Adipose tissue (tissue), 3 donors: Measurements from ENCODE around the gene KCNN1. TPM values are rescaled to one million over a fixed set of nuclear protein-coding genes. Genes with fewer than 3 reads are reported as not detected.
"Not testable (repeated sequence)": the region's sequence is repeated elsewhere in the genome, so short reads cannot be mapped to it uniquely, and the experiment has no call there.

Experiments
- H3K27ac ChIP-seq: one replicate; pipeline ENCODE4 v1.5.1; 2013; ENCODE audit warnings: low read depth, low read length
- WGBS, 3 donors: extraction: QIAGEN DNeasy Blood & Tissue Kit; methylation state at CpG; one replicate each; pipeline ENCODE4 v1.1.7; 2013; 5-methylcytosine and 5-hydroxymethylcytosine counted together
- polyA plus RNA-seq, 3 donors: library from polyadenylated mRNA; stranded (reverse); fragments of 200-250 nt; gene quantifications; one replicate each; pipeline ENCODE4 v1.2.3, GENCODE V29; 2013
- donor health status: healthy with polysubstance abuse.
- donor health status: Bipolar disorder and iron deficiency.
- donor health status: healthy.

KCNN1 gene
- under 1 TPM in 2 of 3 donors, not detected in 1; 0.06 to 0.34 TPM for polyA plus RNA-seq

- 6 to 12% (median 8%) methylated on average over 13 to 57 of the region's 59 CpGs for WGBS, 3 donors
These were observed at the start of gene KCNN1 for GRCh38 chr19:17966550-17967256. KCNN1 (plus strand) TSS chr19:17967107; CDS start chr19:17973889, 6,782 bp downstream.

GRCh38 chr19:17918151-17918550 lies 48.8 kb upstream of the KCNN1 start:
- H3K27ac ChIP-seq = not testable (repeated sequence)
- WGBS, 3 donors = 87 to 95% (median 90%) methylated on average over 3 to 29 of the region's 30 CpGs

More at GRCh38 chr19:17966550-17967256, at the start of gene KCNN1:
- H3K27ac ChIP-seq = no peak within 1 kb of the TSS

- H3K27ac ChIP-seq = not testable (repeated sequence)
These were observed 47.8 kb upstream of the KCNN1 start for GRCh38 chr19:17919122-17919521.

GRCh38 chr19:17920527-17920926 lies 46.4 kb upstream of the KCNN1 start:
- no peak overlapping the region for H3K27ac ChIP-seq

More at GRCh38 chr19:17919122-17919521, 47.8 kb upstream of the KCNN1 start:
- WGBS, 3 donors = 25 to 67% (median 66%) methylated on average over 4 to 5 of the region's 5 CpGs

GRCh38 chr19:17922138-17922537 lies 44.8 kb upstream of the KCNN1 start:
- 44 to 76% (median 72%) methylated on average over 3 of the region's 3 CpGs for WGBS, 3 donors
- no peak overlapping the region for H3K27ac ChIP-seq

GRCh38 chr19:17926044-17926443 lies 40.9 kb upstream of the KCNN1 start:
- no peak overlapping the region for H3K27ac ChIP-seq
- 70 to 79% (median 78%) methylated on average over 4 of the region's 4 CpGs for whole genome bisulfite sequencing, 3 donors

GRCh38 chr19:17929056-17929455 lies 37.9 kb upstream of the KCNN1 start:
- 61 to 69% (median 64%) methylated on average over 4 of the region's 4 CpGs for WGBS, 3 donors

GRCh38 chr19:17931532-17932191 lies 35.2 kb upstream of the KCNN1 start:
- no peak overlapping the region for H3K27ac ChIP-seq
- 26 to 28% (median 28%) methylated on average over 14 of the region's 14 CpGs for WGBS, 3 donors

More at GRCh38 chr19:17929056-17929455, 37.9 kb upstream of the KCNN1 start:
- H3K27ac ChIP-seq = no peak overlapping the region

- 0% methylated on average over 63 to 64 of the region's 64 CpGs for WGBS, 3 donors
These were observed 34.2 kb upstream of the KCNN1 start, which contains the start of gene CCDC124 for GRCh38 chr19:17932485-17933338. CCDC124 (plus strand) TSS chr19:17933015; CDS start chr19:17936421, 3,406 bp downstream.

GRCh38 chr19:17933414-17934129 lies 33.3 kb upstream of the KCNN1 start:
- WGBS, 3 donors = 17 to 28% (median 24%) methylated on average over 19 of the region's 19 CpGs
- H3K27ac ChIP-seq = no peak overlapping the region

More at GRCh38 chr19:17932485-17933338, 34.2 kb upstream of the KCNN1 start, which contains the start of gene CCDC124:
- H3K27ac ChIP-seq = peak within 1 kb of the TSS; percentile 88

GRCh38 chr19:17936379-17936778 lies 30.5 kb upstream of the KCNN1 start:
- 89 to 91% (median 91%) methylated on average over 21 of the region's 21 CpGs for WGBS, 3 donors
- H3K27ac ChIP-seq = no peak overlapping the region

- no peak overlapping the region for H3K27ac ChIP-seq
- WGBS, 3 donors = 84 to 89% (median 89%) methylated on average over 9 of the region's 9 CpGs
These were observed 29.5 kb upstream of the KCNN1 start for GRCh38 chr19:17937371-17937900.

- 48 to 56% (median 51%) methylated on average over 7 of the region's 7 CpGs for WGBS, 3 donors
These were observed 28.6 kb upstream of the KCNN1 start for GRCh38 chr19:17938092-17938845.

GRCh38 chr19:17942181-17942580 lies 24.7 kb upstream of the KCNN1 start:
- 73 to 81% (median 77%) methylated on average over 17 of the region's 17 CpGs for WGBS, 3 donors
- H3K27ac ChIP-seq = no peak overlapping the region

More at GRCh38 chr19:17938092-17938845, 28.6 kb upstream of the KCNN1 start:
- H3K27ac ChIP-seq = no peak overlapping the region

- no peak overlapping the region for H3K27ac ChIP-seq
- WGBS, 3 donors = 68 to 83% (median 74%) methylated on average over 41 of the region's 41 CpGs
These were observed 24.2 kb upstream of the KCNN1 start for GRCh38 chr19:17942582-17943273.
